Measurements from ENCODE around the gene MBLAC1.

Gene MBLAC1

GRCh38 chr7:100163871-100164270 is 37.1 kb downstream of the MBLAC1 start:
- H3K9me3 ChIP-seq (ENCODE audit: low read length): no peaks in the 10 kb centered on the region
- H3K4me3 ChIP-seq (ENCODE audit: low read depth, low read length, poor library complexity, severe bottlenecking): no peak overlapping the region
- H3K27ac ChIP-seq (ENCODE audit: low read depth, low read length, poor library complexity, severe bottlenecking): no peak overlapping the region
- no peak overlapping the region for H3K4me2 ChIP-seq (ENCODE audit: low read length)
- no peaks in the 10 kb centered on the region for H3F3A ChIP-seq (ENCODE audit: insufficient read depth, low read length)
- no peak for TF ChIP-seq EZH2 (IDR thresholded peaks at IDR 0.05; ENCODE audit: borderline replicate concordance, low read length)
- TF ChIP-seq CTCF (IDR thresholded peaks at IDR 0.05; ENCODE audit: low read length): no peak
- H4K20me1 ChIP-seq (ENCODE audit: insufficient read depth, low read length): no peaks in the 10 kb centered on the region
- no peaks in the 10 kb centered on the region for H3K9me2 ChIP-seq (ENCODE audit: low read depth, low read length)
- H3K79me2 ChIP-seq (ENCODE audit: insufficient read depth, low read length): no peaks in the 10 kb centered on the region
- no peaks in the 10 kb centered on the region for H3K36me3 ChIP-seq (ENCODE audit: insufficient read depth, low read length)
- no peak overlapping the region for H2AFZ ChIP-seq (ENCODE audit: low read length)
- no peak overlapping the region for H3K9ac ChIP-seq (ENCODE audit: low read length)
- H3K4me1 ChIP-seq (ENCODE audit: insufficient read depth, low read length, severe bottlenecking): peaks cover 18% of the 10 kb centered on the region
- H3K27me3 ChIP-seq (ENCODE audit: insufficient read depth, low read length): peaks cover 20% of the 10 kb centered on the region; the same call in 1 of the 2 replicates

GRCh38 chr7:100166317-100166940 is 39.7 kb downstream of the MBLAC1 start:
- H3K4me2 ChIP-seq (ENCODE audit: low read length): no peak overlapping the region
- no peaks in the 10 kb centered on the region for H3K36me3 ChIP-seq (ENCODE audit: insufficient read depth, low read length)
- no peak overlapping the region for H3K27ac ChIP-seq (ENCODE audit: low read depth, low read length, poor library complexity, severe bottlenecking)
- no peak overlapping the region for H2AFZ ChIP-seq (ENCODE audit: low read length)
- TF ChIP-seq EZH2 (IDR thresholded peaks at IDR 0.05; ENCODE audit: borderline replicate concordance, low read length) (no peak), CTCF (IDR thresholded peaks at IDR 0.05; ENCODE audit: low read length) (no peak)
- no peaks in the 10 kb centered on the region for H3F3A ChIP-seq (ENCODE audit: insufficient read depth, low read length)
- no peaks in the 10 kb centered on the region for H3K9me3 ChIP-seq (ENCODE audit: low read length)
- H3K4me1 ChIP-seq (ENCODE audit: insufficient read depth, low read length, severe bottlenecking): peaks cover 28% of the 10 kb centered on the region
- H3K27me3 ChIP-seq (ENCODE audit: insufficient read depth, low read length): peaks cover 34% of the 10 kb centered on the region
- H3K9me2 ChIP-seq (ENCODE audit: low read depth, low read length): no peaks in the 10 kb centered on the region
- H4K20me1 ChIP-seq (ENCODE audit: insufficient read depth, low read length): no peaks in the 10 kb centered on the region
- H3K4me3 ChIP-seq (ENCODE audit: low read depth, low read length, poor library complexity, severe bottlenecking): no peak overlapping the region
- H3K9ac ChIP-seq (ENCODE audit: low read length): no peak overlapping the region
- H3K79me2 ChIP-seq (ENCODE audit: insufficient read depth, low read length): no peaks in the 10 kb centered on the region

GRCh38 chr7:100166970-100167911 is 40.5 kb downstream of the MBLAC1 start:
- Histone ChIP-seq H2AFZ (ENCODE audit: low read length) (no peak overlapping the region), H3K4me1 (ENCODE audit: insufficient read depth, low read length, severe bottlenecking) (peaks cover 28% of the 10 kb centered on the region), H3K79me2 (ENCODE audit: insufficient read depth, low read length) (no peaks in the 10 kb centered on the region), H3K9ac (ENCODE audit: low read length) (no peak overlapping the region), H3K4me2 (ENCODE audit: low read length) (no peak overlapping the region), H3K9me3 (ENCODE audit: low read length) (no peaks in the 10 kb centered on the region), H3F3A (ENCODE audit: insufficient read depth, low read length) (no peaks in the 10 kb centered on the region; the same call in 1 of the 2 replicates), H3K27me3 (ENCODE audit: insufficient read depth, low read length) (peaks cover 34% of the 10 kb centered on the region), H3K4me3 (ENCODE audit: low read depth, low read length, poor library complexity, severe bottlenecking) (no peak overlapping the region), H3K9me2 (ENCODE audit: low read depth, low read length) (no peaks in the 10 kb centered on the region), H4K20me1 (ENCODE audit: insufficient read depth, low read length) (no peaks in the 10 kb centered on the region), H3K27ac (ENCODE audit: low read depth, low read length, poor library complexity, severe bottlenecking) (no peak overlapping the region), H3K36me3 (ENCODE audit: insufficient read depth, low read length) (no peaks in the 10 kb centered on the region)
- TF ChIP-seq EZH2 (IDR thresholded peaks at IDR 0.05; ENCODE audit: borderline replicate concordance, low read length) (no peak), CTCF (IDR thresholded peaks at IDR 0.05; ENCODE audit: low read length) (no peak)
